GM12892 (cell line): Measurements from ENCODE around the gene HSBP1.

Experiments used
- POLR2A ChIP-seq: IDR thresholded peaks from 2 replicates; pipeline ENCODE4 v1.6.1; 2011; ENCODE audit warnings: low read depth, low read length, control low read depth
- POLR2AphosphoS5 ChIP-seq: IDR thresholded peaks from 2 replicates; pipeline ENCODE4 v1.6.1; 2011; ENCODE audit warnings: low read depth, low read length, control low read depth

GRCh38 chr16:83842291-83842690, 34.5 kb downstream of the HSBP1 start:
- TF ChIP-seq POLR2A (no peak), POLR2AphosphoS5 (no peak)
